ENCODE results near the gene GLE1.
A peak's percentile ranks its signal among the peaks of the same experiment; 100 is the strongest.

The GLE1 gene

GRCh38 chr9:128550770-128551656, 46.5 kb downstream of the GLE1 start:
- Histone ChIP-seq H3K4ac (ENCODE audit: low read depth, low read length) (no peak overlapping the region), H3K18ac (ENCODE audit: low read length) (no peak overlapping the region), H2BK5ac (ENCODE audit: low read length) (no peak overlapping the region), H4K8ac (ENCODE audit: low read depth, low read length) (no peak overlapping the region), H3K4me1 (ENCODE audit: control insufficient read depth, low read depth, low read length) (peaks cover 13% of the 10 kb centered on the region), H3K79me1 (ENCODE audit: low read length) (peaks cover 2% of the 10 kb centered on the region), H3K36me3 (ENCODE audit: control insufficient read depth, insufficient read depth, low read length) (no peaks in the 10 kb centered on the region), H3K79me2 (ENCODE audit: control insufficient read depth, insufficient read depth, low read length) (peaks cover 28% of the 10 kb centered on the region), H3K27me3 (ENCODE audit: insufficient read depth, low read length, poor library complexity) (no peaks in the 10 kb centered on the region), H3K4me3 (ENCODE audit: low read length) (no peak overlapping the region), H3K23ac (ENCODE audit: low read length) (no peak overlapping the region), H2BK15ac (replicated peaks; ENCODE audit: low read depth) (no peak overlapping the region), H3K27ac (ENCODE audit: low read depth, low read length) (peak overlapping the region; percentile 30), H3K9ac (ENCODE audit: low read length) (peak overlapping the region; percentile 83), H2BK120ac (ENCODE audit: low read depth, low read length) (no peak overlapping the region), H2AK5ac (ENCODE audit: low read length) (no peak overlapping the region), H3K56ac (ENCODE audit: low read length) (peak overlapping the region; percentile 98), H3K4me2 (ENCODE audit: low read length) (no peak overlapping the region), H4K5ac (ENCODE audit: low read length) (no peak overlapping the region)
- WGBS (ENCODE audit: extremely low coverage, insufficient coverage, low lambda C conversion rate): no CpG with 5 or more reads among the region's 11 CpGs
- DNase-seq: peak; percentile 51

GRCh38 chr9:128551657-128552152, 47.2 kb downstream of the GLE1 start:
- Histone ChIP-seq H3K27ac (ENCODE audit: low read depth, low read length) (no peak overlapping the region), H3K4me2 (ENCODE audit: low read length) (peak overlapping the region; percentile 73), H3K79me2 (ENCODE audit: control insufficient read depth, insufficient read depth, low read length) (peaks cover 32% of the 10 kb centered on the region), H2BK15ac (replicated peaks; ENCODE audit: low read depth) (no peak overlapping the region), H2AK5ac (ENCODE audit: low read length) (no peak overlapping the region), H3K4ac (ENCODE audit: low read depth, low read length) (no peak overlapping the region), H2BK5ac (ENCODE audit: low read length) (peak overlapping the region; percentile 47), H2BK120ac (ENCODE audit: low read depth, low read length) (no peak overlapping the region), H4K8ac (ENCODE audit: low read depth, low read length) (no peak overlapping the region), H3K9ac (ENCODE audit: low read length) (peak overlapping the region; percentile 83), H3K4me1 (ENCODE audit: control insufficient read depth, low read depth, low read length) (peaks cover 13% of the 10 kb centered on the region), H3K18ac (ENCODE audit: low read length) (peak overlapping the region; percentile 72), H3K79me1 (ENCODE audit: low read length) (peaks cover 2% of the 10 kb centered on the region), H4K5ac (ENCODE audit: low read length) (no peak overlapping the region), H3K23ac (ENCODE audit: low read length) (no peak overlapping the region), H3K27me3 (ENCODE audit: insufficient read depth, low read length, poor library complexity) (no peaks in the 10 kb centered on the region), H3K56ac (ENCODE audit: low read length) (peak overlapping the region; percentile 98), H3K36me3 (ENCODE audit: control insufficient read depth, insufficient read depth, low read length) (no peaks in the 10 kb centered on the region), H3K4me3 (ENCODE audit: low read length) (peak overlapping the region; percentile 73)
- WGBS (ENCODE audit: extremely low coverage, insufficient coverage, low lambda C conversion rate): no CpG with 5 or more reads among the region's 22 CpGs
- DNase-seq: peak; percentile 93

DNA sequence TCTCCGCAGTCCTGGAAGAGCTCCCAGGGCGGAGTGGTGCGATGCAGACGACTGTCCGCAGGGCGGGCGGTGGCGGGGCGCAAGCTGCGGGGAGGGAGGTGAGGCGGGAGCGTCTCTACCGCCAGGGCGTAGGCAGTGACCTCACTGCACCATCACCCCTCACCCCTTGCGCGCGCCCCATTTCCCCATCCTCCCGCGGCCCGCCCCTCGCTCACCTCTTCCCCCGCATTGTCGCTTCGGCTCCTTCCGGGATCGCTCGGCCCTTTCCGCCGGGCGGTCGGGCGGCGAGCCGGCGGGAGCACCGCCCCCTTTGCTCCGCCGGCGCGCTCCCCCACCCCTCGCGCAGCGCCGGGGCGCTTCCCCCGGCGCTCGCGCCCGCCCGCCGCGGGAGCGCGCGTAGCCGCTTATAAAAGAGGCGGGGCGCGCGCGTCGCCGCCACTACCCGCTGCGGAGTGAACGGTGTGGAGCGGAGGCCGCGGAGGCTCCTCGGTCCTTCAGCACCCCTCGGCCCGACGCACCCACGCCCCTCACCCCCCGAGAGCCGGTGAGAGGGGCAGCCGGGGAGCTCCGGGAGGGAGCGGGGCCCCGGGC, 47.7 kb downstream of the GLE1 start, which contains the start of gene SPTAN1:
Gene SPTAN1 (plus strand): TSS at position 435 of the 591 bp plus-strand sequence. CDS start 14,154 bp downstream, outside the sequence.
- peak within 1 kb of the TSS; percentile 96 for H3K27ac ChIP-seq (ENCODE audit: low read depth, low read length)
- no peak within 1 kb of the TSS for H2AK5ac ChIP-seq (ENCODE audit: low read length)
- peak within 1 kb of the TSS; percentile 61 for H2BK120ac ChIP-seq (ENCODE audit: low read depth, low read length)
- H4K8ac ChIP-seq (ENCODE audit: low read depth, low read length): peak within 1 kb of the TSS; percentile 87
- H3K4ac ChIP-seq (ENCODE audit: low read depth, low read length): peak within 1 kb of the TSS; percentile 74
- no peaks in the 10 kb centered on the region for H3K36me3 ChIP-seq (ENCODE audit: control insufficient read depth, insufficient read depth, low read length)
- peaks cover 5% of the 10 kb centered on the region for H3K79me1 ChIP-seq (ENCODE audit: low read length)
- H3K4me3 ChIP-seq (ENCODE audit: low read length): peak within 1 kb of the TSS; percentile 73
- peak within 1 kb of the TSS; percentile 47 for H2BK5ac ChIP-seq (ENCODE audit: low read length)
- peaks cover 38% of the 10 kb centered on the region for H3K79me2 ChIP-seq (ENCODE audit: control insufficient read depth, insufficient read depth, low read length)
- no peaks in the 10 kb centered on the region for H3K27me3 ChIP-seq (ENCODE audit: insufficient read depth, low read length, poor library complexity)
- no peak within 1 kb of the TSS for H4K5ac ChIP-seq (ENCODE audit: low read length)
- H3K18ac ChIP-seq (ENCODE audit: low read length): peak within 1 kb of the TSS; percentile 99
- H3K9ac ChIP-seq (ENCODE audit: low read length): peak within 1 kb of the TSS; percentile 86
- peaks cover 13% of the 10 kb centered on the region for H3K4me1 ChIP-seq (ENCODE audit: control insufficient read depth, low read depth, low read length)
- H3K23ac ChIP-seq (ENCODE audit: low read length): no peak within 1 kb of the TSS
- H2BK15ac ChIP-seq (replicated peaks; ENCODE audit: low read depth): peak within 1 kb of the TSS; percentile 41
- H3K4me2 ChIP-seq (ENCODE audit: low read length): peak within 1 kb of the TSS; percentile 73
- no CpG with 5 or more reads among the region's 81 CpGs for whole genome bisulfite sequencing (ENCODE audit: extremely low coverage, insufficient coverage, low lambda C conversion rate)
- peak within 1 kb of the TSS; percentile 98 for H3K56ac ChIP-seq (ENCODE audit: low read length)
- DNase-seq: peak; percentile 92

DNA sequence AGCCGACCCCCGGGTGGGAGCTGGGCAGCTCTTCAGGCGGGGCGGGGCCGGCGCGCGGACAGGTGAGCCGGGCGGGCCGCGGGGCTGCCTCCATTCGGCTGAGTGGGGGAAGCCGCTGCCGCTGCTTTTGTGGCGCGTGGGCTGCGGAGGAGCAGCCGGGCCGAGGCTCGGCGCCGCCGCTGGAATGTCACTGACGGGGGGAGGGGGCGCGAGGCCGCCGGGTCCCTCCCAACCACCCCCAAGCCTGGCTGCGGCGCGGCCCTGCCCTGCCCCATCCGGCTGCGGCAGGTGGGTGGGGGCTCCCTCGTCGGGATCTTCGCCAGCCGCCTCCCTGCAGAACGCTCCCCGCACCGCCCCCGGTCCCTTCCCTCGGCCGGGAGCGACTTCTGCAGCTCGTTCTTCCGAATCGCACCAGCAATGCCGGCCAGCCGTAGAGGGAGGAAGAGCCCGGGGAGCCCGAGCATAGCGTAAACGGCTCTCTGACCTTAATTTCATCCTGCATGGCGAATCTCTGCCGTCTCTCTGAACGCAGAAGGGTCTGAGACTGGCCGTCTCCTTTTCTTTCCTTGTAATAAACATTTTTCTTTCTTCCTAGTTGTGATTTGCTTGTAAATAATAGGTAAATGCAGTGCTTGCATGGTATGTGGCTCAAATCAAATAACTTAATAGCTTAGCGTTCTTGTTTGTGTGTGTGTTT, 48.4 kb downstream of the GLE1 start:
- no CpG with 5 or more reads among the region's 59 CpGs for WGBS (ENCODE audit: extremely low coverage, insufficient coverage, low lambda C conversion rate)
- peak; percentile 65 for DNase-seq
- H3K36me3 ChIP-seq (ENCODE audit: control insufficient read depth, insufficient read depth, low read length): no peaks in the 10 kb centered on the region
- H3K9ac ChIP-seq (ENCODE audit: low read length): peak overlapping the region; percentile 86
- peaks cover 5% of the 10 kb centered on the region for H3K79me1 ChIP-seq (ENCODE audit: low read length)
- H3K56ac ChIP-seq (ENCODE audit: low read length): peak overlapping the region; percentile 93
- H3K4me3 ChIP-seq (ENCODE audit: low read length): peak overlapping the region; percentile 45
- no peak overlapping the region for H2AK5ac ChIP-seq (ENCODE audit: low read length)
- H3K18ac ChIP-seq (ENCODE audit: low read length): peak overlapping the region; percentile 99
- H4K8ac ChIP-seq (ENCODE audit: low read depth, low read length): peak overlapping the region; percentile 87
- H3K27me3 ChIP-seq (ENCODE audit: insufficient read depth, low read length, poor library complexity): no peaks in the 10 kb centered on the region
- H3K4ac ChIP-seq (ENCODE audit: low read depth, low read length): peak overlapping the region; percentile 74
- H2BK5ac ChIP-seq (ENCODE audit: low read length): no peak overlapping the region
- no peak overlapping the region for H4K5ac ChIP-seq (ENCODE audit: low read length)
- H3K4me2 ChIP-seq (ENCODE audit: low read length): peak overlapping the region; percentile 66
- H3K79me2 ChIP-seq (ENCODE audit: control insufficient read depth, insufficient read depth, low read length): peaks cover 40% of the 10 kb centered on the region
- peak overlapping the region; percentile 41 for H2BK15ac ChIP-seq (replicated peaks; ENCODE audit: low read depth)
- peak overlapping the region; percentile 61 for H2BK120ac ChIP-seq (ENCODE audit: low read depth, low read length)
- peaks cover 13% of the 10 kb centered on the region for H3K4me1 ChIP-seq (ENCODE audit: control insufficient read depth, low read depth, low read length)
- H3K27ac ChIP-seq (ENCODE audit: low read depth, low read length): peak overlapping the region; percentile 96
- H3K23ac ChIP-seq (ENCODE audit: low read length): no peak overlapping the region

DNA sequence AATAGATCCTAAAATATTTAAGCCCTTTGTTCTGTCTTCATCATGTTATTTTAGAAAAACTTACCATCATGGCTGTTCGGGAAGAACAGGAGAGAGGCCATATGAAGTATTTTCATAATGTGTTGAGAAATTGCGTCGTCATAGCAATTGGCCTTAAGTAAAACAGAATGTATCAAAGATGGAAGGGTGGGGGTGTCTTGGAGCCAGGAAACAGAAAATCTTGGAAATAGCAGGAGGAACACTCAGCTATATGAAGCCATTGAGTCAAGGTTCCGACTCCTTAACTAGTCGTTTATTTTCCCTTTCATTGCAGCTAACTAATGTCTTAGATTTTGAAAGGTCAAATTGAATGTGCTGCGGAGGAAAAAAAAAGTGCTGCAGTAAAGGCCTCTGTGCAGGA, 49.2 kb downstream of the GLE1 start:
- H3K79me2 ChIP-seq (ENCODE audit: control insufficient read depth, insufficient read depth, low read length): peaks cover 40% of the 10 kb centered on the region
- H3K79me1 ChIP-seq (ENCODE audit: low read length): peaks cover 5% of the 10 kb centered on the region
- H3K4me2 ChIP-seq (ENCODE audit: low read length): peak overlapping the region; percentile 58
- no peak overlapping the region for H2AK5ac ChIP-seq (ENCODE audit: low read length)
- no peak overlapping the region for H2BK120ac ChIP-seq (ENCODE audit: low read depth, low read length)
- H3K9ac ChIP-seq (ENCODE audit: low read length): peak overlapping the region; percentile 53
- no peak overlapping the region for H3K56ac ChIP-seq (ENCODE audit: low read length)
- peaks cover 14% of the 10 kb centered on the region for H3K4me1 ChIP-seq (ENCODE audit: control insufficient read depth, low read depth, low read length)
- no peak overlapping the region for H2BK15ac ChIP-seq (replicated peaks; ENCODE audit: low read depth)
- H3K18ac ChIP-seq (ENCODE audit: low read length): no peak overlapping the region
- no peaks in the 10 kb centered on the region for H3K27me3 ChIP-seq (ENCODE audit: insufficient read depth, low read length, poor library complexity)
- H3K4me3 ChIP-seq (ENCODE audit: low read length): no peak overlapping the region
- H4K8ac ChIP-seq (ENCODE audit: low read depth, low read length): no peak overlapping the region
- H2BK5ac ChIP-seq (ENCODE audit: low read length): no peak overlapping the region
- WGBS (ENCODE audit: extremely low coverage, insufficient coverage, low lambda C conversion rate): no CpG with 5 or more reads among the region's 6 CpGs
- H3K23ac ChIP-seq (ENCODE audit: low read length): no peak overlapping the region
- no peak overlapping the region for H4K5ac ChIP-seq (ENCODE audit: low read length)
- H3K27ac ChIP-seq (ENCODE audit: low read depth, low read length): no peak overlapping the region
- no peak overlapping the region for H3K4ac ChIP-seq (ENCODE audit: low read depth, low read length)
- peak; percentile 18 for DNase-seq
- no peaks in the 10 kb centered on the region for H3K36me3 ChIP-seq (ENCODE audit: control insufficient read depth, insufficient read depth, low read length)
